ENCODE data around the gene PFKL.

Gene PFKL

DNA sequence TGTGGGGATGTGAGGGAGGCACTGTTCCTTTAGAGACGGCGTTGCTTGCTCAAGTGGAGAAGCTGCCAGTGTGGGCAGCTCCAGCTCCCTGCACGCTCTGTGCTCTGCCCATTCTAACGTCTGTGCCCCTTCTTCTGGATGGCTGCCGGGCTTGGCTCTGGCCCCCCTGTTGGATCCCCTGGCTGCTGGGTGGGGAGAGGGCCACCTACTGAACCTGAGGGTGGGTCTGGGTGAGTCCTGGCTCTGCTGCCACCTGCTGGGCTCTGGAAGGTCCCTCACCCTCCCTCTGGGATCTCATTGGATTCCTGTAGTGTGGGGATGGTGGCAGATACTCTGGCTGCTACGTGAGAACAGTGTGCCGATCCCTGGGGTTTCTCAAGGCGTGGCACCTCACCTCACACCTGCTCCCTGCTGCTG is 5.0 kb downstream of the PFKL start:
- peak; percentile 60 to 90 (median 78) for DNase-seq
- intact Hi-C loops (cut with DNase I) = no loop called here

DNA sequence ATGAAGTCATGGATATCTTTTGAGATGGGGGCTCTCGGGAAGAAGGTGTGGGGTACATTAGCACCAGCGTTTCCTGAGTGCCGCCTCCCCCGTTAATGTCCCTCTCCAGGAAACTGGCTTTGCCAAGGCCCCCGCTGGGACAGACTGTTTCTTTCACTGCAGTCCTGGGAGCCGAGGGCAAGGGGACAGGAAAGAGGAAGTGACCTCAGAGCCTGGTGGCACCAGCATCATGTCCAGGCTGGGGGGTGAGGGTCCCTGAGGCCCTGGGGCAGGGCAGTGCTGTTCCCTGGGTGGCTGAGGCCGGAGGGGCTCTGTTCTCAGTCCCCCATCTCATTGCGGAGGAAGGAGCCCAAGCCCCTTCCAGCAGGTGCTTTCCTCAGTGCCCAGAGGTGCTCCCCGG is 5.8 kb downstream of the PFKL start:
- intact Hi-C loops (cut with DNase I) = no loop called here
- peak in 9 of 42 donors; percentile 33 to 65 (median 51) for DNase-seq

DNA sequence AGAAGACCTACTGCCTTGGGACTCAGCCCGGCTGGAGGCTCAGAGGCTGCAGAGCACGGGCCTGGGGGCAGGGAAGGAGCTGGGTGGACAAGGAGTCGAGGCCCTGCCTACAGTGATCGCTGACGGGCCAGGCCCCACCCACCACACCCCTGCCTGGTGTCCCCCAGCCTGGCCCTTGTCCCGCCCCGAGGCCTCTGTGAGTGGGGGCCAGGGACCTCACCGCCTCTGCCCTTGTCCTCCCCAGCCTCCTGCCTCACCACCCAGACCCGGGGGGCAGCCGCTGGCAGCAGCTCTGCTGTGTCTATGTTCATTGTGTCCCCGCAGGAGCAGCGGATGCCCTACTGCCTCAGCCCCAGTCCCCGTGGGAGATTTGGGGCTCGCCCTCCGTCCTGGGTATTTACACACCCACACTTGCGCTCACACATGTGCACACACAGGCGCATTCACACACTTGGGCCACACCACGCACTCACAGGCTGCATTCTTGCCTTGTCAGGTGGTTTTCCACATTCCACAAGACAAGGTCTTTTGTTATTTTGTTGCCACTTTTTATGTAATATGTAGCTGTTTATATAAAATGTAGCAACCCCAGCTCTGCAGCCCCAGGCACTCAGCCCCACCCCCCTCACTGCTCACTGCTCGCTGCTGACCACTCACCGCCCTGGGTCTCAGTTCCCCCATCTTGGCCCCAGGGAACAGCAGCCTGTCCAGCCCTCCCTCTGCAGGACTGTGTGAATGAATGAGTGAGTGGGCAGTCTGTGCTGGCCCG is 7.3 kb downstream of the PFKL start:
- DNase-seq = no peak
- intact Hi-C loops (cut with DNase I) = no loop called here

DNA sequence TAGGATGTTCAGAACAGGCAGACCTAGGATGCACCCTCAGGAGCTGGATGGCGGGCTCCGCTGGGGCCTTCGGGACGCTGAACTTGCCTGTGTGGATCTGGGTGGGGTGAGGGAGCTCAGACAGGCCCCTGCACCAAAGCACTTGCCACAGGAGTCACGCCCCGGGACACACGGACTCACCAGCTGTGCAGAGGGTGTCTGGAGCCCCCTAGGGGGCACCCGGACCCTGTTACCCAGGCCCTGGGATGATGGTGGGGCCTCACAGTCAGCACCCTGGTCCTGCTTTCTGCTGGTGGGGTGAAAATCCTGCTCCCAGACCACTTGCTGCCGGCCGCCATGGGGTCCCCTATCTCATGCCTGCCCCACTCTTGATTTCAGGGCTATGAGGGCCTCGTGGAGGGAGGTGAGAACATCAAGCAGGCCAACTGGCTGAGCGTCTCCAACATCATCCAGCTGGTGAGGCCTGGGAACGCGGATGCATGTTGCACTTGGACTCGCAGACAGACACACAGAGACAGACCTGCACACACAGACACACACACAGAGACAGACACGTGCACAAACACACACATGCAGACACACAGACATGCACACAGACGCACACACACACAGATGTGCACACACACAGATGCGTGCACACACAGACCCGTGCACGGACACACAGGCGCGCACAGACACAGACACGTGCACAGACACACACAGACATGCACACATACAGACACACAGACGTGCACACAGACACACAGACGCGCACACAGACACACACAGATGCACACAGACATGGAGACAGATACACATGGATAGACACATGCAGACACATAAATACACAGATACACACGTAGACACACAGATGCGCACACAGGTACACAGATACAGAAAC is 11.0 kb downstream of the PFKL start:
- intact Hi-C loops (cut with DNase I) = no loop called here
- no peak for DNase-seq

DNA sequence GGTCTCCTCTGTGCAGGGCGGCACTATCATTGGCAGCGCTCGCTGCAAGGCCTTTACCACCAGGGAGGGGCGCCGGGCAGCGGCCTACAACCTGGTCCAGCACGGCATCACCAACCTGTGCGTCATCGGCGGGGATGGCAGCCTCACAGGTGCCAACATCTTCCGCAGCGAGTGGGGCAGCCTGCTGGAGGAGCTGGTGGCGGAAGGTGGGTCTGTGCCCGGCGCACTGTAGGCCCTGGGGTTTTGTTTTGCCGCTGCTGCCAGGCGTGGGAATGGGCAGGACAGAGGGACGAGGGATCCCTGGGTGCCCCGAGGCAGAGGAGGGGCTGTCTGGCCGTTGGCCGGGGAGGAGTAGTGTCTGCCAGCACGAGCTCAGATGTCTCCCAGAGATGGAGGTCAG is 12.2 kb downstream of the PFKL start:
- DNase-seq = no peak
- intact Hi-C loops (cut with DNase I) = no loop called here

DNA sequence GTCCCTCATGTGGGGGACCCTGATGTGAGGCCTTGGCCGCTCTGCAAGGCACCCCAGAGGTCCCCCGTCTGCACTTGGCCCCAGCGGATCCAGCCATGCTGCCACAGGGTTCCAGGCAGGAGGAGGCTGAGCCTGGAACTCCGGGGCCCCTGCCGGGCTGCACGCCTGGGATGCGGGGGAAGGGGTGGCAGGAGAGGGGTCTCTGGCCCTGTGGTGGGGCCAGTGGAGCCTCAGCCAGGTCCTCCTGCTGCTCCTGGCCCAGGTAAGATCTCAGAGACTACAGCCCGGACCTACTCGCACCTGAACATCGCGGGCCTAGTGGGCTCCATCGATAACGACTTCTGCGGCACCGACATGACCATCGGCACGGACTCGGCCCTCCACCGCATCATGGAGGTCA is 12.9 kb downstream of the PFKL start:
- DNase-seq = no peak
- intact Hi-C loops (cut with DNase I) = no loop called here

DNA sequence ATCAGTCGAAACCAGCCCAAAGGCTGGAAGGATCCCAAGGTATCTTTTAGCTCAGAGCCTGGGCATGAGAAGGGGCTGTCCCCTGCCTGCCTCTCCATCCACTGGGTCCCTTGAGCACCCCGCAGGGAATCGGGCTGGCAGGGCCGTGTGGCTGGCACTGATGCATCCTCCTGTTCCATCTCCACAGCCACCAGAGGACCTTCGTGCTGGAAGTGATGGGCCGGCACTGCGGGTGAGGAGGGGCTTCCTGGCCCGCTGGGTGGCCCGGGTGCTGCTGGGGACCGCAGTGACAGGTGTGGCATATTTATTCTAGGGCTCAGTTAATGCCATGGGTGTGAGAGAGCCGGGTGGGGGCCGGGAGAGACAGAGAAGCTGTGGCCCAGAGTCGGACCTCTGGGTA is 13.6 kb downstream of the PFKL start:
- intact Hi-C loops (cut with DNase I) = no loop called here
- DNase-seq = no peak

DNA sequence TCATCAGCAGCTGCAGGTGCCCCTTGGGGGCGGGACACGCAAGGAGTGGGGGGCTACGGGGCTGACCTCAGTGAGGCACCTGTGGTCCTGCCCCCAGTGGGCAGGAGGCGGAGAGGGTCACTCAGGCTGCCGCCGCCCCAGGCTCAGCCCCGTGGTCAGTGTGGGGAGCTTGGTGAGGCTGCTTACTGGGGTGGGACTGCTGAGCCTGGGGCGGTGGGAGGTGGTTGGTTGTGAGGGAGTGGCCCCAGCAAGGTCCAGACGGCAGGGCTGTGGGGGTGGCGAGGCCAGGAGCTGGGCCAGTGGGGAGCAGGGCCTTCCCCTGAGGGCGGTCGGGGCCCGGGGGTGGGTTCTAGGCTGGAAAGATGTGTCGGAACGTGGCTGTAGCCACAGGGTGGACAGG is 14.3 kb downstream of the PFKL start:
- intact Hi-C loops (cut with DNase I) = no loop called here
- DNase-seq = no peak

DNA sequence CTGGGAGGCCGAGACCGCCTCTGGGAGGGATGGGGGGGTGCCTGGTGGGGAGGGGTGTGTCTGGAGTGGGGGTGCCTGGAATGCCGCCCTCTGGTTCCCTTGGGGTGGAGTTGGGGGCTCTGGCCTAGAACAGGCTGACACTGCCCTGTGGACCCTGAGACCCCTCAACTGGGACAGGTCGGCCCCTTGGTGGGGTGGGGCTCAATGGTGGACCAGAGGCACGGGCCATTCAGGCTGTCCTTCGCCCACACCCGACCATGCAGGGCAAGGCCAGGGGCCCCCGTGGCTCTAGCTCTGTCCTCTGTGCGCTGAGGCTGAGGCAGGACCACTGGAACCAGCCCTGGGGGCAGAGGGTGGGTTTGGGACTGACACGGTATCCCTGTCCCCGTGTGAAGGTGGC is 14.7 kb downstream of the PFKL start:
- intact Hi-C loops (cut with DNase I) = no loop called here
- DNase-seq = no peak

DNA sequence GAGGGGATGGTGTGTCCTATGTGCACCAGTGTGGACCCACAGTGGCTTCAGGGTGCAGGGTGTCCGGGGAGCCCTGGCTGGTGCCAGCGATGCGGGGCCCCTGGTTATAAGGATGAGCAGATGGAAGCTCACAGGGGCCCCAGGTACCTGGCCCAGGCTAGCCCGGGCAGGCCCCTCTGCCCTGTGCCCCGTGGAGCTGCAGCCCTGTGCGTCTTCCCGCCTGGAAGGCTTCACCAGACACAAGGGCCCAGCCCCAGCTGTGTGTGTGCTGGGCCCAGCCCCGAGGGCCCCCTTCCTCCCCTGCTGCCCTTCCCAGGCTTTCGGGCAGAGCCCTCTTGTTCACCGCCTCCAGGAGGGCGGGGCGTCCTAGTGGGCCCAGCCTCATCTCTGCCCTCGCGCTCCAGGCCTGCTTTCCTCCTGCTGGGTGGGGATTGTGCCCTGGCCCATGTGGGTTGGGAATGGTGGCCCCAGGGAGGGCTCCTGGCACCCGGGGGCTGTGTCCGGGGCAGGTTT is 15.9 kb downstream of the PFKL start:
- intact Hi-C loops (cut with DNase I) = no loop called here
- DNase-seq = no peak

DNA sequence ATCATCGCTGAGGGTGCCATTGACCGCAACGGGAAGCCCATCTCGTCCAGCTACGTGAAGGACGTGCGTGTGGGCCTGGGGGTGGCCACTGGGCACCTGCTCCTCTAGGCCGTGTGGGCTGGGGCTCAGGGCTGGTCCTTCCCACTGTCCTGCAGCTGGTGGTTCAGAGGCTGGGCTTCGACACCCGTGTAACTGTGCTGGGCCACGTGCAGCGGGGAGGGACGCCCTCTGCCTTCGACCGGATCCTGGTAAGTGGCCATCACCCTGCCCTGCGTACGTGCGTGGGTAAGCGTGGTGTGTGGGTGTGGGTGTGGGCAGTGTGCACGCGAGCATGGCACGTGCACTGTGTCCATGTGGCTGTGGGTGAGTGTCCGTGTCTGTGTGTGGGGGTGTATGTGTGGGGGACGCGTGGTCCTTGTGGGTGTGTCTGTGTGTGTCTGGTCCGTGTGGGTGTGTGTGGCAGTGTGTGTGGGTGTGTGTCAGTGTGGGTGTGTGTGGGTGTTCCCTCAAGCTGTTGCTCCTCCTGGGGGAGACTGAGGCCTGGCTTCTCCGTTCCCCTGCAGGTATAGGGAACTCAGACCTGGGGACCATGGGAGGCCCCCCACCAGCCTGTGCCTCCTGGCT is 16.5 kb downstream of the PFKL start:
- DNase-seq = no peak
- intact Hi-C loops (cut with DNase I) = no loop called here

DNA sequence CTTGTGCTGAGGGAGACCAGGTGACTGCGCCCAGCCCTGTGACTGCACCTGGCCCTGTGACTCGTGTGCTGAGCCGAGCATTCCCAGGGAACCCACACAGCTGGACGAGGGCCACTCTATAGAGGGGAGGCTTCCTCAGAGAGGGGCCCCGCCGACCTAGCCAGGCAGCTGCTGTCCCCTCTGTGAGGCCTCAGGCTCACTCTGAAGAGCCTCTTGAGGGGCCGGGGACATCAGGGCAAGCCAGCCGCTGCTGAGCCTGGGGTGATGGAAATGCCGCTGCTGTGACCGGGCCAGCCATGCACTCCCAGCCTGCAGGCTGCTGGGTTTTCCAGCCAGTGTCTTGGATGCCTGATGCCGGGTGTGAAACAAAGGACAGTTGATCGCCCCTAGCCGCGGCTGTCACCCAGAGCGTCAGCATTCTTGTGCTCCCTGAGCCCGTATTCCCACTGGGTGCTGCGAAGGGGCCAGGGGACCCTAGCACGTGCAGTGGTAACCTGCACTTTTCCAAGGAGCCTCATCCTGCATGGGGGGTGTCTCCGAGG is 17.5 kb downstream of the PFKL start:
- intact Hi-C loops (cut with DNase I) = no loop called here
- peak in 31 of 42 donors; percentile 32 to 81 (median 58) for DNase-seq

DNA sequence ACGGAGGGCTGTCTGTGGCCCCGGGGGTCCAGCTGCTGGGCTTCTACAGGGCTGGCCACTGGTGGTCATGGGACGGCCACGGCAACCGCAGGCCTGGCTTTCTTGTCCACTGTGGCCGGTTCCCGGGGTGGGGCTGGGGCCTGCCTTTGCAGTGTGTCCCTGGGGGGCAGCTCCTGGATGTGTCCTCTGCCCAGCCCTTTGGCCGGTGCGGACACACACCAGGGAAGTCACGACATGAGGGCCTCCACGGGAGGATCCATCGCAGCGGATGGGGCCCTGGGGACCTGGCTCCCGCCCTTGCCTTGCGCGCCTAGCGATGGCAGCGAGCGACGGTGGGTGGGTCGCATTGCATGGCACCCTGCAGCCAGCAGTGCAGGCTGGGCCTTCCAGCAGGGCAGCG is 18.0 kb downstream of the PFKL start:
- DNase-seq = no peak
- intact Hi-C loops (cut with DNase I) = no loop called here

DNA sequence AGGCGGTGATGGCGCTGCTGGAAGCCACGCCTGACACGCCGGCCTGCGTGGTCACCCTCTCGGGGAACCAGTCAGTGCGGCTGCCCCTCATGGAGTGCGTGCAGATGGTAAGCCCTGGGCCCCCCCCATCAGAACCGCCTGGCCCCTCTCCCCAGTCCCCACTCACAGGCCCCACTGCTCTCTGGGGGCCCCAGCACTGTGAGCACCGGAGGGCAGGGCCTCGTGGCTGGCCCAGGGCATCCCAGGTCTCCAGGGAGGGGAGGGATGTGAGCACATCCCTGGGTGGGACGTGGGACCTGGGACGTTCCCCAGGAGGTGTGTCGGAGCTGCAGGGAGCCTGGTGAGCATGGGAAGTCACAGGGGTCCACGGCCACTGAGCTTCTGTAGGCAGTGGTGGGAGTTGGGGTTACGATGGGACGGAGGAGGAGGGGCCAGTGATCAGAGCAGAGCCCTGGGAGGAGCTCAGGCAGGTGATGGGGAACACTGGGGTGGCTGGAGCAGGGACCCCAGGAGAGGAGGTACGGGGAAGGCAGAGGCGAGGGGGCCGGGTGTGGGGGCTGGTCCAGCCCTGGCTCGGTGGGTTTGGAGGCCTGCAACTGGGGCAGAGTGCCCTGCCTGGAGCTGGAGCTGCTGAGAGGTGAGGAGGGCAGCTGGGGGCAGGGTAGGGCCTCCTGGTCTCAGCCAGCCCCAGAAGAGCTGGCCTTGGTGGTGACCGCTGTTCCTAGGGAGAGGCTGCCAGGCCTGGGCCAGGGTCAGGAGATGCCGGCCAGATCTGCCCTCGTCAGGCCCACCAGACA is 18.8 kb downstream of the PFKL start:
- intact Hi-C loops (cut with DNase I) = no loop called here
- DNase-seq = no peak

DNA sequence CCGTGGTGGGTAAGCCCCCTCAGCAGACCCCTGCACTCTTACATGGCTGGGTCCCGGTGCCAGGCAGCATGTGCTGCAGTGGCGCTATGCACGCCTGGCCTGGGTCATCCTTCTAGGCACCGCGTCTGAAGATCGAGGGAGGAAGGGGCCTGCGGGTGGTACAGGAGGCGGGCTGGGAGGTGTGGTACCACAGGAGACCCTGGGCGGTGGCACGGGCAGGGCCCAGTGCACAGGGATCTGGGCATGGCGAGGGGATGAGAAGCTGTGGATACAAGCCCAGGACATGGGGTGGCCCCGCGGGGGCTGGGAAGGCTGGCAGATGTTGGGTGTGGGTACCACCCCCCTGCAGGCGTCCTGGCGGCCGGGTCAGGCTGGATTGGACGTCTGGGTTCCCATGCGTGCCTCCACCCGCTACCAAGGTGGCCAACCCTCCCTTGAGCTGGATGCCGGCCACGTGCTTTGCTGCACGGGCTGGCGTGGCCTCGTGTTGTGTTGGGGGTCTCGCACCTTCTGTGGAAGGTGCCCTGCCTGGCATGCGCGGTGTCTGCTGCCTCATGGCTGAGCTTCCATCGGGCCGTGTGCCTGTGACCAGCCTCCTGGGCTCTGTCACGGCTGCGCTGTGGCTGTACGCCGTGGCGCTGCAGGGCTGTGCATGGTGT is 19.7 kb downstream of the PFKL start:
- intact Hi-C loops (cut with DNase I) = no loop called here

DNA sequence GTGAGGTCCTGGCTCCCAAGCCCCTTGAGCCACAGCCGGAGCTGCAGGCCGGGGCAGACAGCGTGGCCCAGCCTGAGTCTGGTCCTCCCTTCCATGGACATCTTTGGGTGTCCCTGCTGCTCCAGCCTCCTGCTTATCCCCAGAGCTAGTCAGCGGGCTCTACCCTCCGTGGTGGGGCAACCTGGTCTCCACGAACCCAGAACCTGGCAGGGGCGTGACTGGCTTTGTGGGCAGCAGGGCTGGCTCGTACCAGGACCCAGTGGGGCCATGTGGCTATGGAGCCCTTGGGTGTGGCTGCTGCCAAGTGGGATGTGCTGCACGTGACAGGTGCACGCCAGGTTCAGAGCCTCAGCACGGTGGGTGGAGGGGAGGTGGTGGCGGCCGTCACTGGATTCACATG is 21.0 kb downstream of the PFKL start:
- DNase-seq = no peak
- intact Hi-C loops (cut with DNase I) = no loop called here

More for the DNA sequence above, 19.7 kb downstream of the PFKL start:
- no peak for DNase-seq

DNA sequence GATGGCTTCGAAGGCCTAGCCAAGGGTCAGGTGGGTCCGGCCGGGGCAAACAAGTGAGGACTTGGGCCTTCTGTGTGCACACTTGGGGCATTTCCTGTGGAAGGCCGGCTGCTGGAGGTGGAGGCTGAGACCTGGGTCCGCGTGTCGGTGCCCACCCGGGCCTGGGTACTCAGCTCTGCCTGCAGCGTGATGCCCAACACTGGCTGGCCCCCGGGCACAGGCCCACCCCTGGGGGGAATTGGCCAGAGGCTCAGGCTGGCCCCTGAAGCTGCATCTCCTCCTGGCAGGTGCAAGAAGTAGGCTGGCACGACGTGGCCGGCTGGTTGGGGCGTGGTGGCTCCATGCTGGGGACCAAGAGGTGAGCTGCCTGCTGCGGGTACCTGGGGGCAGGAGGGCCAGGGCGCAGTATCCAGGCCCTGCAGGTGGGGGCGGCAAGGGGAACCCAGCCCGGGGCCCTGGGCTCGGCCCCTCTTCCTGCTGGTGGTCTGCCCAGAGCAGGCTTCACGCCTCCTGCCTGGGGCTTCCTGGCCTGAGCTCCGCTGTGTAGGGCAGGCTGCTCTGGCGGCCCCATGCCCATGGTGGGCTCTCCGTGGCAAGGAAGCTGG is 22.1 kb downstream of the PFKL start:
- intact Hi-C loops (cut with DNase I) = no loop called here
- DNase-seq = no peak

Data from head of caudate nucleus (tissue), 42 donors.